GM23338 (cell line): ENCODE data around the gene CHP1. TPM values are rescaled to one million over a fixed set of nuclear protein-coding genes. Genes with fewer than 3 reads are reported as not detected.

Experiments used
- ATAC-seq: fragments of 200-7000 bp; cut with Tn5 transposase; 3 replicates; pipeline ENCODE4 v1.9.1; 2020
- DNase-seq: peaks from one replicate; pipeline ENCODE4 v3.0.0-alpha.2; 2015; ENCODE audit warnings: low spot score
- H2AFZ ChIP-seq: fragments of 200-600 bp; sonication (generic); 2 replicates; pipeline ENCODE4 v1.8.0; 2016; ENCODE audit warnings: antibody characterized with exemption, mild to moderate bottlenecking, moderate library complexity
- H3F3A ChIP-seq: fragments of 200-600 bp; sonication (generic); replicated peaks from 2 replicates; pipeline ENCODE4 v1.8.0; 2017; ENCODE audit warnings: antibody characterized with exemption, mixed run types, low read depth
- H3K27ac ChIP-seq: fragments of 200-600 bp; sonication (generic); 2 replicates; pipeline ENCODE4 v1.6.1; 2016; ENCODE audit warnings: low read depth
- H3K27me3 ChIP-seq: fragments of 200-600 bp; sonication (generic); 2 replicates; pipeline ENCODE4 v1.8.0; 2016; ENCODE audit warnings: mild to moderate bottlenecking, mixed run types, moderate library complexity; ENCODE audit not compliant: insufficient read depth
- H3K36me3 ChIP-seq: fragments of 200-600 bp; sonication (generic); 2 replicates; pipeline ENCODE4 v1.8.0; 2016; ENCODE audit warnings: mild to moderate bottlenecking; ENCODE audit not compliant: insufficient read depth
- H3K4me1 ChIP-seq: fragments of 200-600 bp; sonication (generic); 2 replicates; pipeline ENCODE4 v1.8.0; 2016; ENCODE audit warnings: mild to moderate bottlenecking, moderate library complexity; ENCODE audit not compliant: insufficient read depth
- H3K4me2 ChIP-seq: fragments of 200-600 bp; sonication (generic); 2 replicates; pipeline ENCODE4 v1.7.1; 2017; ENCODE audit warnings: mixed run types
- H3K4me3 ChIP-seq: fragments of 200-600 bp; sonication (generic); 2 replicates; pipeline ENCODE4 v1.6.1; 2016; ENCODE audit warnings: mixed run types
- H3K79me2 ChIP-seq: fragments of 200-600 bp; sonication (generic); replicated peaks from 2 replicates; pipeline ENCODE4 v1.8.0; 2017; ENCODE audit warnings: mild to moderate bottlenecking; ENCODE audit not compliant: insufficient read depth
- H3K9me2 ChIP-seq: fragments of 200-600 bp; sonication (generic); 2 replicates; pipeline ENCODE4 v1.8.0; 2017; ENCODE audit not compliant: insufficient read depth
- H4K20me1 ChIP-seq: fragments of 200-600 bp; sonication (generic); replicated peaks from 2 replicates; pipeline ENCODE4 v1.8.0; 2017; ENCODE audit warnings: mild to moderate bottlenecking; ENCODE audit not compliant: insufficient read depth
- H3K27ac Mint-ChIP-seq: 2 replicates; pipeline ENCODE4 v1.8.0; 2020; ENCODE audit warnings: inconsistent platforms, mild to moderate bottlenecking, moderate library complexity, mixed read lengths
- H3K27me3 Mint-ChIP-seq: 3 replicates; pipeline ENCODE4 v1.8.0; 2022; ENCODE audit warnings: low read depth, mild to moderate bottlenecking, moderate library complexity, mixed read lengths, inconsistent platforms; ENCODE audit not compliant: insufficient read depth, poor library complexity
- H3K36me3 Mint-ChIP-seq: 3 replicates; pipeline ENCODE4 v1.8.0; 2021; ENCODE audit warnings: low read depth, mild to moderate bottlenecking, inconsistent platforms, moderate library complexity, mixed read lengths
- H3K4me1 Mint-ChIP-seq: 3 replicates; pipeline ENCODE4 v1.8.0; 2020; ENCODE audit warnings: mild to moderate bottlenecking, inconsistent platforms, mixed read lengths
- H3K4me3 Mint-ChIP-seq: 3 replicates; pipeline ENCODE4 v1.8.0; 2021; ENCODE audit warnings: moderate library complexity, mild to moderate bottlenecking, inconsistent platforms, mixed read lengths
- H3K9me3 Mint-ChIP-seq: 3 replicates; pipeline ENCODE4 v1.8.0; 2020; ENCODE audit warnings: moderate library complexity, mild to moderate bottlenecking, inconsistent platforms, mixed read lengths
- CREB1 ChIP-seq: fragments of 250-450 bp; sonication (Bioruptor Pico); IDR thresholded peaks from 2 replicates; pipeline ENCODE4 v1.5.0; 2020; ENCODE audit warnings: low read depth, mild to moderate bottlenecking, moderate library complexity
- CTCF ChIP-seq, 2 experiments: fragments of 200-600 bp in 1 of 2; sonication (generic) in 1 of 2; conservative IDR thresholded peaks; 2 replicates each; pipeline versions ENCODE4 v1.5.1 to v1.6.1; 2016 to 2017; ENCODE audit warnings: antibody characterized with exemption in 2 of 2, low read depth in 2 of 2, mild to moderate bottlenecking in 2 of 2, moderate library complexity in 1 of 2
- ETS1 ChIP-seq: IDR thresholded peaks from 2 replicates; pipeline ENCODE4 v1.6.1; 2016; ENCODE audit warnings: antibody characterized with exemption
- EZH2 ChIP-seq: fragments of 200-600 bp; sonication (generic); IDR thresholded peaks from one replicate; pipeline ENCODE4 v1.8.0; 2017; ENCODE audit warnings: antibody characterized with exemption, mild to moderate bottlenecking, low read depth; ENCODE audit not compliant: unreplicated experiment
- EZH2phosphoT487 ChIP-seq: fragments of 200-600 bp; sonication (generic); IDR thresholded peaks from one replicate; pipeline ENCODE4 v1.8.1; 2018; ENCODE audit warnings: antibody characterized with exemption; ENCODE audit not compliant: unreplicated experiment
- JUNB ChIP-seq: IDR thresholded peaks from one replicate; pipeline ENCODE4 v1.6.1; 2016; ENCODE audit warnings: antibody characterized with exemption; ENCODE audit not compliant: unreplicated experiment
- NANOG ChIP-seq: IDR thresholded peaks from 2 replicates; pipeline ENCODE4 v1.6.1; 2016; ENCODE audit warnings: antibody characterized with exemption, borderline replicate concordance
- POLR2AphosphoS5 ChIP-seq: IDR thresholded peaks from 2 replicates; pipeline ENCODE4 v1.6.1; 2016; ENCODE audit warnings: antibody characterized with exemption, low read depth
- REST ChIP-seq: IDR thresholded peaks from one replicate; pipeline ENCODE4 v1.6.1; 2018; ENCODE audit warnings: antibody characterized with exemption; ENCODE audit not compliant: unreplicated experiment
- STAT1 ChIP-seq: IDR thresholded peaks from one replicate; pipeline ENCODE4 v1.6.1; 2016; ENCODE audit warnings: antibody characterized with exemption; ENCODE audit not compliant: unreplicated experiment
- ZNF114 ChIP-seq: fragments of 250-450 bp; sonication (Bioruptor Pico); IDR thresholded peaks from 2 replicates; pipeline ENCODE4 v1.5.0; 2020; ENCODE audit warnings: mild to moderate bottlenecking, moderate library complexity
- ZNF462 ChIP-seq: fragments of 250-450 bp; sonication (Bioruptor Pico); IDR thresholded peaks from 2 replicates; pipeline ENCODE4 v1.5.0; 2020; ENCODE audit warnings: mild to moderate bottlenecking, moderate library complexity
- polyA plus RNA-seq: library from polyadenylated mRNA; unstranded; fragments of >200 nt; fragmentation: Nextera tagmentation; extraction: Ambion mirVana; gene quantifications from 2 replicates; pipeline ENCODE4 v1.2.1, GENCODE V29; 2016
- total RNA-seq: library from RNA; depleted of rRNA; stranded (reverse); fragments of >200 nt; shearing (Covaris generic); gene quantifications from 2 replicates; pipeline ENCODE4 v1.2.3, GENCODE V29; 2014

Gene CHP1
- total and polyA plus RNA-seq, 2 experiments from 2014 or later = 62.3 to 109 TPM

DNA sequence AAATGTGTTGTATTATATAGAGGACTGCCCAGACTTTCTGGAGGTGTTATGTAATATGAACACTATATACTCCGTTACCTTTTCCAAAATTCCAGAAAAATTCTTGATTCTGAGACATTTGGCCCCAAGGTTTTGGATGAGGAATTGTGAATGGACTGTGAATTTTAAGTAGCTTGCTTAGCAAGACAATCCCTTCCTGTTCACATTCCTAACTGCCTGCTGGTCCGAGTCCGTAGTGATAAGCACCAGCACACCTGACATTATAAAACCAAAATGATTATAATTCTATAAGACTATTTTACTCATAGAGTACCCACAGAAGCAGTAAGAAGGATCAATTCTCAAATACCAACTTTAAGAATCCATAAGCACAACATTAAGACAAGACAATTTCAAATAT, 11.7 kb upstream of the CHP1 start (continued):
- TF ChIP-seq CTCF (conservative IDR thresholded peaks at IDR 0.05; ENCODE audit: low read depth in 2 of 2) = no peak
- TF ChIP-seq POLR2AphosphoS5 = no peak

DNA sequence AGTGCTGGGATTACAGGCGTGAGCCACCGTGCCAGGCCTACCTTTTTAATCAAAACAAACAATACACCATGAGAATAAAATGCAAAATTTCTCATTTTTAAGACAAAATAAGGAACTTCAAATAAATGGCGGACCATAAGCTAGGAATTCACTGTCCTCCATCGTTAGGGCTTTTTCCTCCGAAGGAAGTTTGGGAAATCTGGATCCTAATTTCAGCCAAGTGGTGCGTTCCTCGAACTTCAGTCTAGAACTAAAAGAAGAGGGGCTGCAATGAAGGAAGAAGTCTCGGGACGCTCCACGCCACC, 771 bp upstream of the CHP1 start:
- peaks cover 11% of the 10 kb centered on the region for H3K4me1 Mint-ChIP-seq
- no peaks in the 10 kb centered on the region for H3K36me3 Mint-ChIP-seq
- Histone ChIP-seq H3K4me1 (peaks cover 20% of the 10 kb centered on the region), H3K4me2 (peak overlapping the region; percentile 59; the same call in 1 of the 2 replicates), H3K79me2 (peaks cover 39% of the 10 kb centered on the region), H3K27ac (no peak overlapping the region), H3K9me2 (no peaks in the 10 kb centered on the region), H3K4me3 (peak overlapping the region; percentile 36), H3F3A (0 out of 2 replicates have a peak, but pooled peaks cover 3% of the 10 kb centered on the region), H3K27me3 (0 out of 2 replicates have a peak, but pooled peaks cover 10% of the 10 kb centered on the region), H3K36me3 (no peaks in the 10 kb centered on the region), H4K20me1 (peaks cover 14% of the 10 kb centered on the region; the same call in 1 of the 2 replicates), H2AFZ (peak overlapping the region; percentile 82; the same call in 1 of the 2 replicates)
- ATAC-seq = no peak
- H3K4me3 Mint-ChIP-seq = peak overlapping the region; percentile 87
- peaks cover 3% of the 10 kb centered on the region; the same call in 1 of the 3 replicates for H3K9me3 Mint-ChIP-seq
- DNase-seq = no peak
- peak overlapping the region; percentile 92 for H3K27ac Mint-ChIP-seq
- H3K27me3 Mint-ChIP-seq = peaks cover 13% of the 10 kb centered on the region
- no peak for TF ChIP-seq EZH2
- TF ChIP-seq JUNB = no peak
- TF ChIP-seq CREB1 (CRISPR knock-in tag) = no peak
- TF ChIP-seq ZNF114 (CRISPR knock-in tag) = no peak
- TF ChIP-seq EZH2phosphoT487 = no peak
- no peak for TF ChIP-seq NANOG
- no peak; the same call in 1 of the 2 replicates for TF ChIP-seq POLR2AphosphoS5
- TF ChIP-seq ETS1 = no peak
- no peak for TF ChIP-seq ZNF462 (CRISPR knock-in tag)
- TF ChIP-seq STAT1 = no peak
- TF ChIP-seq REST = no peak
